ENCODE results near the gene DAAM1.

GRCh38 chr14:59341858-59342477, 153.5 kb downstream of the DAAM1 start:
- TF ChIP-seq SIN3A (IDR thresholded peaks at IDR 0.05; ENCODE audit: borderline replicate concordance, low read depth, low read length) = no peak
- TF ChIP-seq CTCF (IDR thresholded peaks at IDR 0.05) = no peak
- no peak for TF ChIP-seq MXI1 (IDR thresholded peaks at IDR 0.05; ENCODE audit: low read depth, low read length)
- no peak for TF ChIP-seq RXRA (IDR thresholded peaks at IDR 0.05; ENCODE audit: borderline replicate concordance, low read depth)
- TF ChIP-seq RAD21 (IDR thresholded peaks at IDR 0.05; ENCODE audit: low read length) = no peak
- no peak for TF ChIP-seq IRF3 (IDR thresholded peaks at IDR 0.05; ENCODE audit: low read depth, low read length)
- no peak for TF ChIP-seq USF1 (IDR thresholded peaks at IDR 0.05; ENCODE audit: borderline replicate concordance, low read depth)
- no peak for TF ChIP-seq TAF1 (IDR thresholded peaks at IDR 0.05; ENCODE audit: borderline replicate concordance, low read depth, low read length)
- TF ChIP-seq EP300 (IDR thresholded peaks at IDR 0.05; ENCODE audit: borderline replicate concordance in 1 of 2, low read depth in 1 of 2, low read length in 1 of 2) = no peak
- TF ChIP-seq POLR2AphosphoS5 (IDR thresholded peaks at IDR 0.05; ENCODE audit: low read depth, low read length) = no peak
- TF ChIP-seq JUND (IDR thresholded peaks at IDR 0.05) = no peak
- no peak for TF ChIP-seq EZH2phosphoT487 (IDR thresholded peaks at IDR 0.05; ENCODE audit: borderline replicate concordance, low read depth)
- no peak for TF ChIP-seq NFIC (IDR thresholded peaks at IDR 0.05; ENCODE audit: borderline replicate concordance)
- no peak for TF ChIP-seq REST (IDR thresholded peaks at IDR 0.05; ENCODE audit: low read depth, low read length)
